Endometrium (tissue), 2 donors: ENCODE results near the gene KCNQ5.
"Not testable (repeated sequence)": the region's sequence is repeated elsewhere in the genome, so short reads cannot be mapped to it uniquely, and the experiment has no call there.

Experiments used
- FAIRE-seq: peaks from 2 replicates; lab custom pipeline; 2012; peaks lifted over from hg19 to GRCh38; lab: Jason Lieb, UNC
- donor health status: control.
- donor health status: control.

KCNQ5 gene

GRCh38 chr6:72954716-72955115 lies 332.9 kb downstream of the KCNQ5 start:
- FAIRE-seq, result no peak

- FAIRE-seq, result peak; percentile 89
Measured at GRCh38 chr6:72955666-72956065, 333.8 kb downstream of the KCNQ5 start.

GRCh38 chr6:72956272-72956671 lies 334.4 kb downstream of the KCNQ5 start:
- peak; percentile 76 for FAIRE-seq

- FAIRE-seq, result no peak
Measured at GRCh38 chr6:72959821-72960220, 338.0 kb downstream of the KCNQ5 start.

- FAIRE-seq, result no peak
Measured at GRCh38 chr6:72963946-72964345, 342.1 kb downstream of the KCNQ5 start.

GRCh38 chr6:72966628-72967280 lies 344.9 kb downstream of the KCNQ5 start:
- FAIRE-seq, result no peak

- FAIRE-seq, result no peak
Measured at GRCh38 chr6:72967329-72967728, 345.5 kb downstream of the KCNQ5 start.

GRCh38 chr6:72968704-72969103 lies 346.8 kb downstream of the KCNQ5 start:
- FAIRE-seq, result no peak

- no peak for FAIRE-seq
Measured at GRCh38 chr6:72969666-72970065, 347.8 kb downstream of the KCNQ5 start.

- no peak for FAIRE-seq
Measured at GRCh38 chr6:72972579-72972978, 350.7 kb downstream of the KCNQ5 start.

- no peak for FAIRE-seq
Measured at GRCh38 chr6:72974276-72974675, 352.4 kb downstream of the KCNQ5 start.

- no peak for FAIRE-seq
Measured at GRCh38 chr6:72975352-72975752, 353.5 kb downstream of the KCNQ5 start.

- no peak for FAIRE-seq
Measured at GRCh38 chr6:72976484-72976883, 354.6 kb downstream of the KCNQ5 start.

GRCh38 chr6:72977114-72977513 lies 355.2 kb downstream of the KCNQ5 start:
- FAIRE-seq, result no peak

GRCh38 chr6:72978808-72979207 lies 356.9 kb downstream of the KCNQ5 start:
- FAIRE-seq, result not testable (repeated sequence)

- not testable (repeated sequence) for FAIRE-seq
Measured at GRCh38 chr6:72984189-72984831, 362.4 kb downstream of the KCNQ5 start.

GRCh38 chr6:72984981-72985665 lies 363.3 kb downstream of the KCNQ5 start:
- no peak for FAIRE-seq

- FAIRE-seq, result no peak
Measured at GRCh38 chr6:72987301-72987700, 365.4 kb downstream of the KCNQ5 start.

- FAIRE-seq, result no peak
Measured at GRCh38 chr6:72999995-73000394, 378.1 kb downstream of the KCNQ5 start.

GRCh38 chr6:73000460-73000859 lies 378.6 kb downstream of the KCNQ5 start:
- no peak for FAIRE-seq

GRCh38 chr6:73002588-73002987 lies 380.7 kb downstream of the KCNQ5 start:
- no peak for FAIRE-seq

GRCh38 chr6:73003302-73003701 lies 381.4 kb downstream of the KCNQ5 start:
- FAIRE-seq, result no peak

GRCh38 chr6:73004231-73004630 lies 382.4 kb downstream of the KCNQ5 start:
- FAIRE-seq, result no peak
